Thoracic aorta (tissue), 2 donors: Measurements from ENCODE around the gene GALNT2. TPM values are rescaled to one million over a fixed set of nuclear protein-coding genes. Genes with fewer than 3 reads are reported as not detected.

Experiments used
- ATAC-seq: fragments of 150-250 bp; one replicate; pipeline ENCODE4 v1.8.0; 2017; ENCODE audit warnings: low read depth; ENCODE audit not compliant: insufficient number of reproducible peaks, low FRiP score
- DNase-seq: peaks from one replicate; pipeline ENCODE4 v3.0.0-alpha.2; 2020; ENCODE audit warnings: low spot score
- H3K27ac ChIP-seq, 2 donors: fragments of 200-600 bp; sonication (generic); 1 replicate in 1 of 2; 2 replicates in 1 of 2; pipeline ENCODE4 v1.5.1; 2016; ENCODE audit warnings: mild to moderate bottlenecking in 2 of 2, moderate library complexity in 2 of 2
- H3K27me3 ChIP-seq: fragments of 200-600 bp; sonication (generic); replicated peaks from 2 replicates; pipeline ENCODE4 v1.6.0; 2016; ENCODE audit warnings: mild to moderate bottlenecking; ENCODE audit not compliant: insufficient read depth
- H3K36me3 ChIP-seq: fragments of 200-600 bp; sonication (generic); one replicate; pipeline ENCODE4 v1.5.1; 2016
- H3K4me1 ChIP-seq, 2 donors: fragments of 200-600 bp; sonication (generic); 1 replicate in 1 of 2; 2 replicates in 1 of 2; pipeline versions ENCODE4 v1.5.1 to v1.6.0; 2016; ENCODE audit warnings: low read depth in 2 of 2, mild to moderate bottlenecking in 1 of 2; ENCODE audit not compliant: control insufficient read depth in 1 of 2
- H3K4me3 ChIP-seq: fragments of 200-600 bp; sonication (generic); 2 replicates; pipeline ENCODE4 v1.5.1; 2016; ENCODE audit warnings: mild to moderate bottlenecking
- H3K9me3 ChIP-seq: fragments of 200-600 bp; sonication (generic); 2 replicates; pipeline ENCODE4 v1.5.1; 2016
- total RNA-seq, 2 donors: library from RNA; depleted of rRNA; stranded (reverse); fragments of >200 nt; gene quantifications; one replicate each; pipeline versions ENCODE4 v1.1.0 to v1.2.3, GENCODE V29; 2016
- TF ChIP-seq, protein P1 (sequence below): fragments of 200-600 bp; sonication (generic); IDR thresholded peaks from one replicate; pipeline ENCODE4 v1.5.1; 2019; ENCODE audit warnings: antibody characterized with exemption

The GALNT2 gene
- total RNA-seq, 2 donors from 2014 or later, result 113 to 148 TPM

GRCh38 chr1:230174471-230175162 lies 107.6 kb downstream of the GALNT2 start:
- ATAC-seq (no peak), DNase-seq (no peak)
- TF ChIP-seq, protein P1, sequence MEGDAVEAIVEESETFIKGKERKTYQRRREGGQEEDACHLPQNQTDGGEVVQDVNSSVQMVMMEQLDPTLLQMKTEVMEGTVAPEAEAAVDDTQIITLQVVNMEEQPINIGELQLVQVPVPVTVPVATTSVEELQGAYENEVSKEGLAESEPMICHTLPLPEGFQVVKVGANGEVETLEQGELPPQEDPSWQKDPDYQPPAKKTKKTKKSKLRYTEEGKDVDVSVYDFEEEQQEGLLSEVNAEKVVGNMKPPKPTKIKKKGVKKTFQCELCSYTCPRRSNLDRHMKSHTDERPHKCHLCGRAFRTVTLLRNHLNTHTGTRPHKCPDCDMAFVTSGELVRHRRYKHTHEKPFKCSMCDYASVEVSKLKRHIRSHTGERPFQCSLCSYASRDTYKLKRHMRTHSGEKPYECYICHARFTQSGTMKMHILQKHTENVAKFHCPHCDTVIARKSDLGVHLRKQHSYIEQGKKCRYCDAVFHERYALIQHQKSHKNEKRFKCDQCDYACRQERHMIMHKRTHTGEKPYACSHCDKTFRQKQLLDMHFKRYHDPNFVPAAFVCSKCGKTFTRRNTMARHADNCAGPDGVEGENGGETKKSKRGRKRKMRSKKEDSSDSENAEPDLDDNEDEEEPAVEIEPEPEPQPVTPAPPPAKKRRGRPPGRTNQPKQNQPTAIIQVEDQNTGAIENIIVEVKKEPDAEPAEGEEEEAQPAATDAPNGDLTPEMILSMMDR, result no peak
- H3K4me3 ChIP-seq, result no peak overlapping the region
- peaks cover 37 to 77% of the 10 kb centered on the region in 2 donors for H3K4me1 ChIP-seq
- peak overlapping the region in 1 of 2 donors; percentile 21 for H3K27ac ChIP-seq
- H3K9me3 ChIP-seq, result no peaks in the 10 kb centered on the region
- no peaks in the 10 kb centered on the region for H3K36me3 ChIP-seq
- H3K27me3 ChIP-seq, result no peaks in the 10 kb centered on the region

GRCh38 chr1:230175163-230175747 lies 108.2 kb downstream of the GALNT2 start:
- no peaks in the 10 kb centered on the region for H3K27me3 ChIP-seq
- DNase-seq (no peak), ATAC-seq (no peak)
- TF ChIP-seq, protein P1, result no peak
- H3K36me3 ChIP-seq, result no peaks in the 10 kb centered on the region
- H3K4me1 ChIP-seq, result peaks cover 32 to 71% of the 10 kb centered on the region in 2 donors
- H3K27ac ChIP-seq, result peak overlapping the region in 1 of 2 donors; percentile 21
- no peaks in the 10 kb centered on the region for H3K9me3 ChIP-seq
- H3K4me3 ChIP-seq, result no peak overlapping the region

DNA sequence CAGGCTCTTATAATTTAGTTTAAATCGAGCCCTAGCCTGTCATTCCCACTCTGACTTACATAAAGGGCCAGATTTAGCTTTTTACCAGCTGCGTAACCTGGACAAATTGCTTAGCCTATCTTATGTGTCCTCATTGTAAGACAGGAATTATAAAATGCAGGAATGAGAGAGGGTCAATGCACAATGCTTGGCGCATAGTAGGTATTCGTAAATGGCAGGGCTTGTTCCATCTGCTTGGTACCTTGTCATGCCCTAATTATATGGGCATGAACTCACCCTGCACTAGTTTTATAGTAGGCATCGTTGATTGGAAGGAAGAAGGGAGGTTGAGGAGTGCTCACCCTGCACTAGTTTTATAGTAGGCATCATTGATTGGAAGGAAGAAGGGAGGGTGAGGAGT lies 108.8 kb downstream of the GALNT2 start:
- Histone ChIP-seq H3K27ac (no peak overlapping the region), H3K9me3 (no peaks in the 10 kb centered on the region), H3K4me3 (no peak overlapping the region), H3K27me3 (no peaks in the 10 kb centered on the region), H3K4me1 (peaks cover 30 to 65% of the 10 kb centered on the region in 2 donors), H3K36me3 (no peaks in the 10 kb centered on the region)
- TF ChIP-seq, protein P1, result no peak
- no peak for DNase-seq
- no peak for ATAC-seq

GRCh38 chr1:230176326-230176725 lies 109.3 kb downstream of the GALNT2 start:
- H3K4me1 ChIP-seq, result peaks cover 30 to 60% of the 10 kb centered on the region in 2 donors
- H3K36me3 ChIP-seq, result no peaks in the 10 kb centered on the region
- DNase-seq (no peak), ATAC-seq (no peak)
- no peak overlapping the region for H3K27ac ChIP-seq
- no peaks in the 10 kb centered on the region for H3K9me3 ChIP-seq
- TF ChIP-seq, protein P1, result no peak
- no peaks in the 10 kb centered on the region for H3K27me3 ChIP-seq
- peak overlapping the region; percentile 64 for H3K4me3 ChIP-seq

DNA sequence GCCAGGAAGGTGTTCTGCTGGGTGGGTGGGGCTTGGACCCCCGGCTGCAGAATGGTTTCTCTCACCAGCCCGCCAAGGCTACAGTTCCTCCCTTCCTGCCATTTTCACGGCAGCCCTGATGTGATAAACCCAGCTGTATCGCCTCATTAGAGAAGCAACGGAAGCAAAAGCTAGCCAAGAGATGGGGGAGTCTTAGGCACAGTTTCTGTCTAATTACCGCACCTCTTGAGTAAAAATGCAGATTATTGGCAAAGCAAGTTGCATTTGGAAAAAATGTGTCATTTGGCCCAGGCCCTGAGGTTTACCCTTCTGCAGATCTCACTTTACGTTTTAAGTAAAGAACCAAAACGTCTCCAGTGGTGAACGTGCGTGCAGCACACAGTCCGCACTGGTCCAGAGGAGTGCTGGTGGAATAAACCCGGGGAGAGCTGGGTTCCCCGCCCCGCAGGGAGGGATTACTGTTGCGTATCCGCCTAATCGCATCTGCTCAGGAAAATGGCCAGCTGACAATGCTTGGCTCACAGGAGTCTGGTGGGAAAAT lies 109.9 kb downstream of the GALNT2 start:
- no peaks in the 10 kb centered on the region for H3K36me3 ChIP-seq
- H3K4me1 ChIP-seq, result peaks cover 24 to 54% of the 10 kb centered on the region in 2 donors
- peak overlapping the region; percentile 19 to 36 for H3K27ac ChIP-seq
- ATAC-seq (no peak), DNase-seq (no peak)
- no peaks in the 10 kb centered on the region for H3K9me3 ChIP-seq
- TF ChIP-seq, protein P1, result no peak
- peak overlapping the region; percentile 64 for H3K4me3 ChIP-seq
- H3K27me3 ChIP-seq, result no peaks in the 10 kb centered on the region
